ENCODE results near the gene STAT5B. TPM values are rescaled to one million over a fixed set of nuclear protein-coding genes. Genes with fewer than 3 reads are reported as not detected.

The STAT5B gene
- polyA plus RNA-seq, 1 donor: 54.4 TPM

DNA sequence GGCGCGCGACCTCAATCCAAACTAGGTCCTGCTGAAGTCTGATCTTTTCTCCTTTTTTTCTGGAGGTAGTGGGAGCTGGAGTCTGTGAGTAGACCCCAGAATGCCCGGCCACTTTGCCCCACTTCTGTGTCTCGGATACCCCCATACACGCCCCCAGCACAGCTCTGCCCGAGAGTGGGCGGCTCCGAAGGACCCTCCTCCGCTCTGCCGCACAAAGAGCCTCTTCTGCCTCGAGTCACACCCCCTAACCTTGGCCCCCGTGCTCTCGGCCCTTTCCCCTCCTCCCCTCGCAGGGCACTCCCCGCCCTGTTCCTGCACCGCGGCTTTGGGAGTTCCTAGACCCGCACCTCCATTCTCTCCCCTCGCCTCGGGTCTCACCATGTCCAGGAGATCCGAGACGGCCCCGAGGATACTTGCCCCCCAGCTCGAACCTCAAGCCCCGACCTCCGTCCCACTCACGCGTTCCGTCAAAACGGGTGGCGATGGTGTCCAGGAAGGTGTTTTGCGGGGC is 95.7 kb downstream of the STAT5B start:
- DNase-seq: no peak

DNA sequence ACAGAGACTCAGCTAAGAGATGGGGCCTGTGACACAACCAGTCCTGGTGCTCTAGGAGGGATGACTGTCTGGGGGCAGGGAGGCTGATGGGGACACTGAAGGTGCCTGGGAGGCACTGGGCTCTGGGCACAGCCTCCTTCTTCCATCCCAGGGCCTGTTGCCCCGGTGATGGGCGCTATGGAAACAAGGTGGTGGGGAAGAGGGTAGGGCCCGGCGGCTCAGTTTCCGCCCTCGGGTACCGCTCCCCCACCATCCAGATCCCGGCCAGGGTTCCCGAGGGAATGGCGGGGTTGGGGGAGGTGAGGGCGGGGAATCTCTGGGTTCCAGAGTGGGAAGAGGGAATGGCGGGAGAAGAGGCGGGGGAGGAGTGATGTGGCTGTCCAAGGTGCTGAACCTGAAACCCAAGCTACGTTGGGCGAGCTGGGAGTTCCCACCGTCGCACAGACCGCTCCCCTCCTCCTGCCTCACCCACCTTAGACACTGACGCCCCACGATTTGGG is 96.2 kb downstream of the STAT5B start:
- DNase-seq: peak; percentile 73

DNA sequence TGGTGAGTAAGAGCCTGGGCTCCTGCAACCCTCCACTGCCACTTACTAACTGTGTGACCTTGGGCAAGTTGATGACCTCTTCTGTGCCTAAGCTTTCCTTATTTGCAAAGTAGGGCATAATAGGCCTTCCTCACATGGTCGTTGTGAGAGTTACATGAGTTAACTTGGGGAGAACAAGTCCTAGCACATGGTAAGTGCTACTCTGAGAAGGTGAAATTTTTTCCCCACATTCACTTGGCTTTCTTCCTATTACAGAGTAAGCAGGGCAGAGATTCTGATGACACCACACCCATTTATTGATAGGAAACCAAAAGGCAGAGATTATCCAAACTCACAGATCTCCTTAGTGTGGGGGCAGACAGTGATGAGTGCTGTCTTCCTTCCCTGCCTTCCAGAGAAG is 96.9 kb downstream of the STAT5B start:
- no peak for DNase-seq

DNA sequence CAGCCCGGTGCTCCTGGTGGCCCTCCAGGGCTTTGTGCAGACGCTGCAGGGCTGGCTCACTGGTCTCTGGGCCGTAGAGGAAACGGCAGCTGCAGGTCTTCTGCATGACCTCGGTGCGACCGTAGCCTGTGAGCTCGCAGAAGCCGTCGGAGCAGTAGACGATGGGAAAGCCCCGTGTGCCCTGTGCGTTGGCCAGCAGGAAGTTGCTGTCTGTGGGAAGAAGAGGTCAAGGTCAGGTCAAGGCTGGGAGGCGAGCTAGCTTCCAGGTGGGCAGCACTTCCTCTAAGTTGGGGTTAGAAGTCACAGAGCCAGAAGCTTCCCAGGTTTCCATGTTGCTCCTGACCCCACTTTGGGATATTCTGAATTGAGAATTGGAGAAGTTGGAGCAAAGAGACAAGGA is 97.4 kb downstream of the STAT5B start:
- DNase-seq: no peak

DNA sequence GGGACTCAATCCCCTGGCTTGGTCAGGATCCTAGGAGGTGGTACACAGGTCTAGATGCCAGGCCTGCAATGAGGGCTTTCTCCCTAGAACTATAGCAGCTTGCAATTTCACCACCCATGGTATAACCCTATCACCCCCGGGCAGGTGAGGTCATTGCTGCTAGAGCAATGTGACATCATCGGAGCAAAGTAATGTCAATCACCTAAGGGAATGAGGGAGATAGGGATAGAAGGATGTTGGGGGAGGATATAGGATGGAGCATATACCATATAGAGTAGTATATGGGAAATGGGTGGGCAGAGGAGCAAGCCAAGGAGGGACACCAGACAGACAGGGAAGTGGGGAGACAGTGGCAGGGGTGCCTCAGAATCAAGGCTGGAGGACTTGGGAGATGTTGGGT is 98.5 kb downstream of the STAT5B start:
- DNase-seq: no peak

DNA sequence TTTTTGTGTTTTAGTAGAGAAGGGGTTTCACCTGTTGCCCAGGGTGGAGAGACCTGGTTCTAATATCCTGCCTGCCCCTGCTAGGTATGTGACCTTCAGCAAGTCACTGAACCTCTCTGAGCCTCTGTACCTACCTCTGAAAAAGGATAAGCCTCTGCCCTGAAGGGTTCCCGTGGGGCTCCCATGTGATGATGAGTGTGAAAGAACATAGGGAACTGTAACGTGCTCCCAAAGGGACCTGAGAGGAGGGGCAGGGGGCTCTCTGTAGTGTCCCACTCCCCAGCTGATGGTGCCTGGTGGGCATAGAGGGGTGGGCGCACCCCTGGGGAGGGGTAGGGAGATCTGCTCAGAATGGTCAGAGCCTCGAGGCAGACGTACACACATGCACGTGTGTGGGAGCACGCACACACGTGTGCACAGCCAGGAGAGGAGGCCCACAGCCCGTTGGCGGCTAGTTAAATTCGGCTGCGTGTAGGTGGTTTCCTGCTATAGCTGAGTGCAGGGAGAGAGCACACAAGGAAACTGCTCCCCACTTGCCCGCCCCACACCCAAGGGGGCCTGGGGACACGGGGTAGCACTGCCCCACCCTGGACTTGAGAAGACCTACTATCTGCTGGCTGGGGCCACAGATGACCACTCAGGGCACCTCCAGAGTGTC is 101.9 kb downstream of the STAT5B start:
- DNase-seq: no peak

DNA sequence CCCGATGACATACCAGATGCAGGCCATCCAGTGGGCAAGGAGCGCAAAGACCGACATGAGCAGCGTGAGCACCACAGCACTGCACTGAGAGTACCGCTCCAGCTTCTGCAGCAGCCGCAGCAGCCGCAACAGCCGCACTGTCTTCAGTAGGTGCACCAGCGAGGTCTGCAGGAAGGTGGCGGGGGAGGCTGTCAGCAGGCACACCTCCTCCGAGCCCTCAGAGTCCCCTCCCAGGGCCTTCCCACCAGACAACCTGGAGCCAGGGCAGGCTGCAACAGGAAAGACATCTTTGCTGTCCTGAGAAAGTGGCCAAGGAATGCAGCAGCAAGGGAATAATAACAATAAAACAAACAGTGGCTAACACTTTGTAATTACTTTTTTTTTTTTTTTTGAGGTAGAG is 104.4 kb downstream of the STAT5B start:
- DNase-seq: no peak

DNA sequence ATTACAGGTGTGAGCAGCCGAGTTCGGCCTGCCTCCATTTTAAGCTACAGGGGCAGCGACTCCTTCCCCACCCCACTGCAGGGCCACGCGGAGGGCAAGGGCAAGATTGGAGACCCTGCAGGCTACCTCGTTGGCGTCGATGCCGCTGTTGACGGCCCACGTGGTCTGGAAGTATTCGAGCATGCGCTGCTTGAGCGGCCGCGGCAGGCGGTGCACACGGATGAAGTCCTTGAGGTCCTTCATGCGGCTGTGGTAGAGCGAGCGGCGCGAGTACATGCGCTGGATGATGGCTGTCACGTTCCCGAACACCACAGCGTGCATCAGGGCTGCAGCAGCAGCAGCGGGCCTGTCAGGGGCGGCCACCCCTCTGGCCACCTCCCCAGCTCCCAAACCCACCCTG is 106.8 kb downstream of the STAT5B start:
- DNase-seq: no peak

DNA sequence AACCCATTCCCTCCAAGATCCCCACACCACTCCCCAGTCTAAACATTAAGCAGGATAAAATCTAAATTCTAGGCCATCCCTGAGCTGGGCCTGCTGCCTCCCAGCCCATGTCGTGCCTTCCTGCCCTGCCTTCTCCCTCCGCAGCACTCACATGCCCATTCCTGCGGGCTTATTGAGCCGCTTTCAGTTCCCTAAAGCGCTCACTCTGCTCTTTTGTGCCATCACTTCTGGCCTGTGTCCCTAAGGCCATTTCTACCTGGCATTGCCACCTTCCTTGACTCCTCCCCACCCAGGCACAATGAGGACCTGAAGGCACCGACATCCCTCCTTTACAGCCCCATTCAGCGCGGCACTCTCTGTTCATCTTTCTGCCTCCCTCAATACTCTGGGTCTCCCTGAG is 108.4 kb downstream of the STAT5B start:
- DNase-seq: no peak

DNA sequence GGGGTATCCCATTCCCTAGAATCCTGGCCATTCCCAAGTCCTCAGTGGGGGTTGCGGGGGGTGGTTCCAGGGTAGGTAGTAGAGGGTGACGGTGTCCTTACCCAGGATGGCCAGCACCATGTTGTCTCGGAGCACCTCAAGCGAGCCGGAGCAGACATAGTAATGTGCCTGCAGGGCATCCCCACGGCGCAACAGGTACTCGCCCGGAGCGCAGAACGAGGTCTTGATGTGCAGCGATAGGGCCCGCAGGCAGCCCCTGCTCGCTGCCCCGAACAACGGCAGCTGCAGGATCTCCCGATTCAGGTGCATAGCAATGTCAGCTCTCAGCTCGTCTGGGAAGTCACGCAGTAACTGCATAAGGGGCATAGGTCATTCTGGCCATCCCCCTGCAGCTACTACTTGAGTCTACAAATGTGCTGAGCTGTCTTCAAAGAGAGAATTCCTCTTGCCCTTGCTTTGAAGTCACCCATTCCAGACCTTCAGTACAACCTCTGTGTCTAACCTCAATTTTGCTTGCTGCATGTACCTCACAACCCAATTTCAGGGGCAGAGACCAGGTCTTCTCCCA is 109.9 kb downstream of the STAT5B start:
- no peak for DNase-seq

DNA sequence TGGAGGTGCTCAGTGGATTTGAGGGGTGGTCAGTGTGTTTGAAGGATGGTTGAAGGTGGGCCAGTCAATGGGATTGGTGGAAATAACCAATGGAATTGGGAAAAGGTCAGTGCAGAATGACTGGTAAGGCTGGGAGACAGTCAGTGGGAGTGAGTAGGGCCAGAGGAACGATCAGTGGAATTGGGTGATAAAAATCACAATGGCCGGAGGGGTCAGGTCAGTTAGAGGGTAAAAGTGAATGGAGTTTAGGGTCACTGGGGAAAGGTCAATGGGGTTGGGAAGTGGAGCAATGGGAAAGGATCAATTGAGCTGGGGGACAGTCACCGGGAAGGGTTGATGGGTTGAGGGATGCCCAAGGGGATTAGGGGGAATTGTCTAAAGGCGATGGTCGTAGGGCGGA is 110.4 kb downstream of the STAT5B start:
- DNase-seq: no peak

DNA sequence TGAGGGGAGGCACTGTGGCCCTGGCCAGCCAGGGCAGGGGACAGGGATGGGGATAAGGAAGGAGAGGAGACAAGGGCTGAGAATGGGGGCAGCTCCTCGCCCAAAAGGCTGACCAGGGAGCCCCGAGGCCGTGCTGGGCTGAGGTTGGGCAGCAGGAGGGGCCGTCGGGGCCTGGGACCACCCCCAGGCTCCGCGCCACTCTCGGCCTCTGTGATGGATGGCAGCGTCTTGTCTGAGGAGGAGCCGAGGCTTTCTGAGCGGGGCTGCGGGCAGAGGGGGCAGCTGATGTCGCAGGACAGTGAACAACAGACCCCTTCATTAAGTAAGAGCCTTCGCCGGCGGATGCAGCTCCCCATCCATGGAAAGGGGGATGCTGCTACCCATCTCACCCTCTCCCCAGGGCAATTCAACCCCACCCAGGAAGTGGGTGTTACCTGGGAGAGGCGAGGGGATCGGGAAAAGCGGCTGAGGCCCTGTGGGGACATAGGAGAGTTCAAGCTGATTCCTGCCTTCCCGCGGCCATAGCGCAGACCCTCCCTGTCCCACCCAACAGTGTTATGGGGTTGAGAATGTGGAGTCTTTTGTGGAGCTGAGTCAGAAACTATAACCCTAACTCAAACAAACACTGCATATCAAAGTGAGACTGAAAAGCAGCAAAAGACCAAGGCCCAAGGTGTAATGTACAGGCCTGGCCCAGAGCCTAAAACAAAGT is 112.3 kb downstream of the STAT5B start:
- no peak for DNase-seq

DNA sequence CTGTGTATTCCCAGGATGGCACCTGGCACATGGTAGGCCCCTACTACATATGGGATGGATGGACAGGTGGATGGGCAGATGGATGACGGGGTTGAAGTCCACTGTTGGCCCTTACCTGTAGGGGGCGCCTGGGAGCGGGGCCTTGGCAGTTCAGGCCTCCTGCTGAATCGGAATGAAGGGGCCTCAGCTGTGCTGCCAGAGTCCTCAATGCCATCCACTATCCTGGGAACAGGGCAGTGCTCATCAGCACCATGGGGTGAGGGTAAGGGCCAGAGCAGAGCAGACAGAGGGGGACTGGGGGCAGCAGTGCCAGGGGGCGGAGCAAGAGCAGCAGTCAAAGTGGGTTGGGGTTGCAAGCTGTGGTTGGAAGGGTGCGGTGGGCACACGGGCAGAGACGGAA is 113.1 kb downstream of the STAT5B start:
- DNase-seq: no peak

DNA sequence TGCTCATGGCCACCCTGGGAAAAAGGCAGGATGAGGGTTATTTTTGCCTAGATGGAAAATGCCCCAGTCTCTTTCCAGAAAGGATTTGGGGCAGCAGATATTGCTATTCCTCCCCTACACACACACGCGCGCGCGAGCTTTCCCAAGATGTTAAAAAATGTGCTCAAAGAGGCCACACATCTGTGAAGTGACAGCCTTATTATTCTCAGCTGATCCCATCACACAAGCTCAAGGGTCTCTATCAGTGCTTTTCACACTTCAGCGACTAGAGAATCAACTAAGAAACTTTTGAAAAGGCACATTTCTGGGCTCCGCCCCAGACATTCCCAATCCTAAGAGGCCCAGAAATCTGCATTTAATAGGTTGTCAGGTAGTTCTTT is 115.7 kb downstream of the STAT5B start:
- no peak for DNase-seq

DNA sequence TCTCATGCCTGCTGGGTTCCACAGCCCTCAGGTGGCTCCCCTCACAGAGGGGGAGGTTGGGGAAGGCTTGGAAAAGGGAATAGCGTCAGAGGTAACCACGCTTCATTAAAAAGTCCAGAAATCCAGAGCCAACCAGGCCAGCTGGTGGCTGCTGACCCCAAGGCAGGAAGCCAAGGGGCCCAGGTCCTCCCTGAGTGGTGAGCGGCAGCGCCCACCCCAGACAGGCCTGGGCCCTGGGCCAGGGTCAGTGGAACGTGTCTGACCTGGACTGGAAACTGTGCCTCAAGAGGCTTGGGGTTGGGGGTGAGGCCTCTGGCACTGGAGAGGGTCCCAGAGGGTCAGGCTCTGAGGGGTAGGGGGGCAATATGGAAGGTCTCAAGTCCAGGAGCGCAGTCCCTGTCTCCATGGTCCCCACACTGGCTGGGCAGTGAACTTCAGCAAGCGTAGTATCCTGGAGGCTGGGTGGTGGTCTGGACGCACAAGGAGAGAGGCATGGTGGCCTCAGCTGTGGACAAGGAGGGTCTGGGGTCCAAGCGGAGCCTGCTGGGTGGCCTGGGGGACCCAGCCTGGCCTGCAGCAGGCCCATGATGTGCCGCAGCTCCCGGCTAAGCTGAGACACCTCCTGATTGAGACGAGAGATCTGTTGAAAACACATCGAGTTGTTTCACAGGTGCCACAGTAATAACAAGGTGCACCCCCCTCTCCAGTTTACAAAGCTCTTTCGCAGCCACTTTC is 116.2 kb downstream of the STAT5B start:
- DNase-seq: no peak

DNA sequence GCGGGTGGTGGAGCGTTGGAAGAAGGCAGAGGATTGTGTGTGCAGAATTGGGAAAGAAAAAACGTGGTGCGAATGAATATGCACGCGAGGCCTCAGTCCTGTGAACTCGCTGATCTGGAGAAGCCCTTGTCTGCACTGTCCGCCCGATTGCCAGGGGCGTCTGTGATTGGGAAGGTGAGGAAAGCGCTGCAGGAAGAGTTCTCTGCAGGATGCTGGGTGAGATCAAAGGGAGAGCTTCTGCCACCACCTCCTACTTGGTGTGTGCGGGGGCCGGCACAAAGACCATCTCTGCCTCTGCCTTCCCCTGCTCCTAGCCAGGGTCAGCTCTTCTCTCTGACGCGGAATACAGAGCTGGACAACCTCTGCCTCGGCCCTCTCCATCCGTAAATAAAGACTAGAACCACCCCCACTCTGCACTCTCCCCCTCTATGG is 120.6 kb downstream of the STAT5B start:
- DNase-seq: no peak

DNA sequence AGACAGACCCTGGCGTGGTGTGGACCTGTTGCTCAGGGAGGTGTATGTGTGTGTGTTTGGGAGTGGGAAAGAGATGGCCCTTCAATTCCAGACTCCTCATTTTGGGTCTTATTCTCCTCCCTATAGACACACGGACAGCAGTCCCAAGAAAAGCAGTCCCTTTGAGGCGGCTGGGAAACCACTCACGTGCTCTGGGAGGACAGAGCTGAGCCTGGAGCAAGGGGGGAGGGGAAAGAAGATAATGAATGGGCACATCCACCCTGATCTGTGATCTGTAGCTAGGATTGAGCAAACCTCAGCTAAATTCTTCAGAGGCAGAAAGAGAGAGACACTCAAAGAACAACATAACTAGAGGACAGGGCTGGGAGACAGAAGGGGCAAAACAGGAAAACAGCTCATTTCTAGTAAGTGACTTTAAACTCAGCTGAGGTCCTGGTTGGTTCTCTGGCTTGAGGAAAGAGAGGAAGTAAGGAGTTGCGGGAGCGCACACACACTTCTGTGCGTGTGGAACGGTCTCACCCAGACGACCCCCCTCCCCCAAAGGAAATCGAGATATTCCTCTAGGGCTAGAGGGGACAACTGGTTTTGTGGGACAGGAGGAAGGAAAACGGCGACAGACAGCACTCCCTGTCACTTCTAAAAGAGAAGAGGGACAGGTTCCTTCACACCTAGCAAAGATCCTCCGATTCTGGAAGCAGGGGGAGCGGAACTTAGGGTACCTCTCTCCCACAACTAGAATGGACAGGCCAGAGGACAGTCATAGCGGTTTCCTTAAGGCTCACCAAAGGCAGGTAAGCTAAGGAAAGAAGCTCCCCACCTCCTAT is 122.1 kb downstream of the STAT5B start:
- no peak for DNase-seq
